IPS DF 4.7 (cell line): Measurements from ENCODE around the gene GPRIN1.
"Not testable (repeated sequence)": the region's sequence is repeated elsewhere in the genome, so short reads cannot be mapped to it uniquely, and the experiment has no call there.

ENCODE experiments used
- DNase-seq: peaks from one replicate; pipeline ENCODE4 v3.0.0-alpha.2; 2013; ENCODE audit warnings: low spot score; ENCODE audit errors: extremely low read depth

GPRIN1 gene

GRCh38 chr5:176575066-176575465 lies 34.9 kb downstream of the GPRIN1 start:
- no peak for DNase-seq

GRCh38 chr5:176574297-176574591 lies 35.7 kb downstream of the GPRIN1 start:
- DNase-seq, result no peak

GRCh38 chr5:176573564-176574296 lies 36.2 kb downstream of the GPRIN1 start:
- DNase-seq, result no peak

GRCh38 chr5:176570044-176570443 lies 39.9 kb downstream of the GPRIN1 start:
- DNase-seq, result no peak

- no peak for DNase-seq
These were observed 41.3 kb downstream of the GPRIN1 start for GRCh38 chr5:176568657-176569056.

- DNase-seq, result no peak
These were observed 44.1 kb downstream of the GPRIN1 start for GRCh38 chr5:176565760-176566288.

- no peak for DNase-seq
These were observed 46.0 kb downstream of the GPRIN1 start for GRCh38 chr5:176564002-176564401.

- no peak for DNase-seq
These were observed 47.8 kb downstream of the GPRIN1 start for GRCh38 chr5:176562189-176562588.

- DNase-seq, result no peak
These were observed 48.7 kb downstream of the GPRIN1 start for GRCh38 chr5:176561259-176561658.

- no peak for DNase-seq
These were observed 49.6 kb downstream of the GPRIN1 start for GRCh38 chr5:176560364-176560763.

- DNase-seq, result no peak
These were observed 50.3 kb downstream of the GPRIN1 start for GRCh38 chr5:176559683-176560082.

- no peak for DNase-seq
These were observed 52.1 kb downstream of the GPRIN1 start for GRCh38 chr5:176557846-176558245.

- no peak for DNase-seq
These were observed 56.5 kb downstream of the GPRIN1 start for GRCh38 chr5:176553260-176554085.

- no peak for DNase-seq
These were observed 57.6 kb downstream of the GPRIN1 start for GRCh38 chr5:176552332-176552869.

GRCh38 chr5:176550937-176551336 lies 59.0 kb downstream of the GPRIN1 start:
- DNase-seq, result not testable (repeated sequence)

- no peak for DNase-seq
These were observed 59.6 kb downstream of the GPRIN1 start for GRCh38 chr5:176550275-176550831.

- DNase-seq, result no peak
These were observed 60.1 kb downstream of the GPRIN1 start for GRCh38 chr5:176549871-176550270.

GRCh38 chr5:176548967-176549444 lies 61.0 kb downstream of the GPRIN1 start, which contains the start of gene CDHR2:
CDHR2 (plus strand) TSS chr5:176549342; CDS start chr5:176565353, 16,011 bp downstream.
- DNase-seq, result no peak

GRCh38 chr5:176547802-176548201 lies 62.2 kb downstream of the GPRIN1 start:
- DNase-seq, result no peak
